Activated gamma-delta T cell treated with anti-CD3 and anti-CD28 coated beads, Interleukin-2, amount 50 U/mL, for 16 hours (primary cell): ENCODE data around the gene AEBP1.
A peak's percentile ranks its signal among the peaks of the same experiment; 100 is the strongest.

Experiments
- DNase-seq: peaks from one replicate; pipeline ENCODE4 v3.0.0-alpha.2; 2020; ENCODE audit warnings: low read depth

AEBP1 gene

DNA sequence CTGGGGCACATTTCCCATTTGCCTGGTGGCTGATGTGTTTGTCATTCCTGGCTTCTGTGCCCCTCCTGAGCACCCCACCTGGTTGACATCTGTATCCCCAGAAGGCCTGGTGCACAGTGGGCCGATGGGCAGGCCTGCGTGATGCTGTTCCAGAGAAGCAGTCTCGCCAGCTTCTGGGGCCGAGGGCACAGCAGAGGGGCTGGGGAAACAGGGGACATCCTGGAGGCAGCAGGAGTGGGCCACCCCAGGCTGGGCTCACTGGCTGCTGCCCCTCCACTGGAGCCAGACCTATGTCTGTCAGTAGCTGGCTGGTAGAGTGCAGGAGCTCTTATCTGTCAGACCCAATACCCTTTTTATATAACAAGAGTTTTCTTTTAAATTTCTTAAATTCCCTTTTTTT, 37.9 kb downstream of the AEBP1 start:
- DNase-seq, result no peak

DNA sequence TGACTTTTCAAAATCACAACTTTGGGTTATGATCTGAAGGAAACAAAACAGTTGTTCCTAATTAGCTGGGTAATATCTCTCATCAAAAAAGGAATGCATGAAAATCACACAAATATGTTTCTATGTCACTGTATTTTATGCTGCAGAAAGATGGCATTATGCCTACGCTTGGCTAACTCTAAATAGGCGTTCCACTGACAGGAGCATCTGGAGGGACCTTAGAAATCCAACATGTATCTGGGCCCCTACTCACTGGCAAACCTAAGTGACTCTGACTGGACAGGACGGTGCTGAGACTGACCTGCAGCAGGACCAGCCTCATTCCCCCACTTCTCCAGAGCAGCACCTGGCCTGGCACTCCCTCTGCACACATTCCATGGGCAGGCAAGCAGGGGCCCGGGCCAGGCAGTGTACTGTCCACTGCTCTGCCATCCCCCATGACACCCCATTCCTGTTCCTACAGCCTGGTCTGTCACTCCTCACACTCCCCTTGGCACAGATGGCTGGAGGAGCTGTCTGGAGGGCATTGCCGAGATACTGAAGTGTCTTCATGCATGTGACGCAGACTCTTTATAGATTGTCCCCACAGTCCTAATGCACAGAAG, 39.6 kb downstream of the AEBP1 start:
- no peak for DNase-seq

DNA sequence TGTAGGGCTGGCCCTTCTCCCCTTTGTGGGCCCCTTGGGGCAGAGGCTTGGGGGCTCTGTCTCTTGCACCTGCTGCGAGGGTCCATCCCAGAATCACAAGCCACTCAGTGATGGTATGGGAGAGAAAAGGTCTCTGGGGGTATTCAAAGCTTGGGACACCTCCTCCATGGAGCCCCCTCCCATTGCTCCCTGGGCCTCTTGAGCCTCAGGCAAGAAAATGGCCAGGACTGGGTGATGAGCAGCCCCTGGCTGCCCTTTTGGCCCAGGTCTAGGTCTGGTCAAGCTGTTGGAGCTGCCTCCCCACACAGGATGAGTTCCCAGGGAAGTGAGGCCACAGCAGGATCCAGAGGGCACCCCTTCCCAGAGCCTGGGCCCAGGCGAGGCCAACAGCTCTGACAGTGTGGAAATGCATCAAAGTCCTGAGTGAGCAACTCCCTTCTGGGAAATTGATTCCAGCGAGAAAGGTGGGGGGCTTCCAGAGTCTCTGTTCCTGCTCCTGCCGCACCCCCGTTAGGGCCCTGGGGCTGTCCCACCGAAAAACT, 40.4 kb downstream of the AEBP1 start:
- no peak for DNase-seq

DNA sequence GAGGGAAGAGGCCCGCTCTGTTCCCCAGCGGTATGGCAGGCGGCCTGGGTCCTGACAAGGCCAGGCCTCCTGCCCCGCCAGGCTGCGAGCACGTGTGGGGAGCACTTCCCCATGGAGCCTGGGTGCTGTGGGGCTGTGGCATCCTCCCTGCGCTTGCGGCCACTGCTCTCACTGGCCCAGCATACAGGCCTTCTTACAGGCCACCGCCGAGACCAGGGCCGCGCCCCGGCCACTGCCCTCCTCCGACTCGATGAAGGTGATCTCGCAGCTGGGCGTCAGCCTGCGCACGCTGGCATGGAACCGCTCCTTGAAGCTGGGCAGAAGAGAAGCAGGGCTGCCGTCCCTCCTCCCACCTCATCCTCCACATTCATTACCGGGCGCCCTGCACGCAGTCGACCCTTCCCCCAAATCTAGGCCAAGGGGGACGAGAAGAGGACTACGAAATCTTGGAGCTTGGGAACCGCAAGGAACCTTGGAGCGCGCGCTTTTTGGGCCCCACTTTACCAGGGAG, 40.9 kb downstream of the AEBP1 start:
- no peak for DNase-seq

DNA sequence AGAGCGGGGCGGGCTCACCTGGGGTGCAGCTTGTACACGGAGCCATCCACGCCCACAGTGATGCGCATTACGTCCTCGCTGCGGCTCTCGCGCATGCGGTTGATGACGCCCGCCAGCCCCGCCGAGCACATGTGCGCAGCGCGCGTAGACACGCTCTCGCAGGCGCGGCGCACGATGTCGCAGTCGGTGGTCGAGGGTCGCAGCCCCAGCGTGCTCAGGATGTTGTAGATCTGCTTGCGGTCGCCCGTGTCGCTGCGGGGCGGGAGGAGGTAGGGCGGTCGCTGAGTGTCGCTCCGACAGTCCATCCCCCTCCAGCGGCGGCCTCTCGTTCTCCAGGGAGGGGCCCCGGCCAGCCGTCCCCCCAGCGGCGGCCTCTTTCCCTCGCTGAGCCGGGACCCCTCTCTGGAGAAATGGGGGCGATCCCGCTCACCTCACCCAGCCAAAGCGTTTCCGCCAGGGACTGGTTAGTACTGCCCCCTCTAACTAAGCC, 41.4 kb downstream of the AEBP1 start:
- DNase-seq, result peak; percentile 24

DNA sequence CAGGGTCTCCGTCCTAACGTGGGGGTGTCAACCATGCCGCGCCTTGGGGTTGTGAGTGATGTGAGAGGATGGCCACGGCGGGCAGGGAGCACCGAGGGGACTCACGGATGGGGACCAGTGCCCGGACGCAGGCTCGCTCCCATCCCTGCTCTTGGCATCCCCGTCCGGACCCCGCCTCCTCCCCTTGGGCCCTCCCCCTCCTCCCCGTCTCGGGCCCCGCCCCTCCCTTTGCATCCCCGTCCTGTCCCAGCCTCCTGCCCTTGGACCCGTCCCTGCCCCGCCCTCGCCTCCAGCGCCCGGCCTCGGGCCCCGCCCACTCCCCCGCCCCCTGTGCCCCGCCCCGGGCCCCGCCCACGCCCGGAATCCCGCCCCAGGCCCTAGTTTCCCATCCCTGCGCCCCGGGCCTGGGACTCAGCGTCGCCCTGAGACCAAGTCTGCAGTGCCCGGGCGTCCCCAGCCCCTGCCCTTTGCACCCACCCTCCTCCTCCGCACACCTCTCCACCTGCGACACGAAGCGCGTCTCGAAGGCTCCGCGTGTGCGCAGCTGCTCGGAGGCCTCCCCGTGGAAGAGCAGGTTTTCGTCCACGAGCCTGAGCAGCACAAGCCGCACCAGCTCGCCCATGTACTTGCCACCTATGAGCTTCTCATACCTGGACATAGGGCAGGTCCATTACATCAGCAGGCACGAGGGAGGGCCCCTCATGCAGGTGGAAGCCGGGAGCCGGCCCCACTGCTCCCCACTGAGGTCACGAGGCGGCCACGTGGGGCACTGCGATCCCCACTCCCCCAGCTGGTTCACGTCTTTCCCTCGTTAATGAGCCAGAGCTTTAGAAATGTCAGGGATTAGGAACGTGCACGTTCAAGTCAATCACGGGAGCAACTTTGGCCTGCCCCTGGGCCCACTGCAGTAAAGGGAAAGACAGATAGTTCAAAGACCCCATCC, 42.1 kb downstream of the AEBP1 start:
- DNase-seq, result peak; percentile 36

DNA sequence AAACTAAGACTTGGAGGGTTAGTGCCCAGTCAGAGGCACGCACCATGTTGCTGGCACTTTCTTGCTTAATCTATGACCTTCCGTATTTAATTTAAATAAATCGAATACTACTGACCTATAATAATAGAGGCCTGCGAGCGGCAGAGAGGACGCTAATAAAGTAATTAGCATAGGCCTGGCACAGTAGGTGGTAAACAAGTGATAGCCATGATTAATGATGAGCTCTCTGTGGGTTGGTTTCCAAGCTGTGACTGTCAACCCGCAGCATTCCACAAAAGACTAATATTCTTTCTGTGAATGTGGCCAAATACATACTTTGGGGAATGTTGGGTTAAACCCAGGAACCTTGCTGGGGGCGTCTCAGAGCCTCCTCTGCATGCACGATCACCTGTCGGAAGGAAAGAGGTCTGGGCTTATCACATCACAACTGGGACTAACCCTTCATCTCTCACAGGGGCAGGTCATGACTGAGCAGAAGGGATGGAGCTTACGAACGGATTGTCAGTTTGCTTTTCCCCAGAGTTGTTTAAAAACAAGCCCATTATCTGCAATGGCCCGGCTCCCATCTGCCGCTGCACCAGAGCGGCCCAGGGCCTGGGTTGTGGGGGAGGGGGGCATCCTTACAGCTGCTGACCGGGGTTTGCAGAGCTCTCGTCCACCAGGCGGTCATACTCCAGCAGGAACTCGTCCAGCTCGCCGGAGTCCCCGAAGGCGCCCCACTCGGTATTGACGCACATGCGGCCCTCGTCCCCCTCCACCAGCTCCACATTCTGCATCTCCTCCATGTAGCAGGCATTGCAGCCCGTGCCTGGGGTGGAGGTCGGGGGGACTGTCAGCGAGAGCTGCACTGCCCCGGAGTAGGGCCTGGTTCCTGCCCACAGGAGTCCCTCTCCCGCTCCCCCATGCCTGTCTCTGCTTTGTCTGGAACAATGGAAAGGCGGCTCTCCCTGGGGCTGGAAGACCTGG, 43.2 kb downstream of the AEBP1 start:
- DNase-seq, result no peak

DNA sequence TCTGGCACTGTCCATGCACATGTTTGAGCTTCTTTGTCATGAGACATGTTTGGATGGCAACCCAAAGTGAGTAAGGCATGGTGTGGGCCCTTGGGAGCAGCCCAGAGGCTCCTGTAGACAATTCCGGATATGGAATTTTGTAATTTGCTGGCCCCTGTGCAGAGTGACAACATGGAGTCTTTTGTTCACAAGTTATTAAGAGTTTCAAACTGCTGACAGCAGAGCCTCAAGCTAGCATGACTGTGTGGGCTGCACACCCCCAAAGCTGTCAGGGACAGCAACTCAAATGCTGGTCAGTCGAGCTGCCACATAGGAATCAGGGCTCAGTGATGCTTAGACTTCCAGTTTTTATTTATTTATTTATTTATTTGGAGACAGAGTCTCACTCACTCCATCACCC, 44.0 kb downstream of the AEBP1 start:
- DNase-seq, result no peak

DNA sequence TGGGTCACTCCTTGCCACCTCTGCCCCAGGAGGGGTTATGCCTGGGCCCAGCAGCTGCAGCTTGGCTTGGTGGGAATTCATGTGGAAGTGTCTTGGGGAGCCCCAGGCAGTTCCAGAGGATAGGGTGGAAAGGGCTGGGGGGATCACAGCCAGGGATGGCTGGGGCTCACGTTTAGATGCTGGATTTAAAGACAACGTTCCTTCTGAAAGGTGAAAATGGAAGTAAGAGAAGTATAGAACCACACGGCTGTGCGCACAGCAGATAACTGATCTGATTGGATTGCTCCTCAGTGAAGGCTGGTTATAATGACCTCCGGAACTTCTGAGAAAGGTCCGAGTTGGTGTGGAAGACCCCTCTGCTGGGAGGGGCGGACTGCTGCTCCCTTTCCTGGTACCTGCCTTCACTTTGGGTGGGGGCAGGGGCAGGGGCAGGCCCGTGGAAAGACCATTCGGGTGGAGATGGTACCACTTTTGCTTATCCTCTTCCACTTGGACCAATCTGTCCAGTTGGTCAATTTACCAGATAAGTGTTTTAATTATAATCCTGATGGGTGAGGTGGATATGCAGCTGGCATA, 44.9 kb downstream of the AEBP1 start:
- no peak for DNase-seq

DNA sequence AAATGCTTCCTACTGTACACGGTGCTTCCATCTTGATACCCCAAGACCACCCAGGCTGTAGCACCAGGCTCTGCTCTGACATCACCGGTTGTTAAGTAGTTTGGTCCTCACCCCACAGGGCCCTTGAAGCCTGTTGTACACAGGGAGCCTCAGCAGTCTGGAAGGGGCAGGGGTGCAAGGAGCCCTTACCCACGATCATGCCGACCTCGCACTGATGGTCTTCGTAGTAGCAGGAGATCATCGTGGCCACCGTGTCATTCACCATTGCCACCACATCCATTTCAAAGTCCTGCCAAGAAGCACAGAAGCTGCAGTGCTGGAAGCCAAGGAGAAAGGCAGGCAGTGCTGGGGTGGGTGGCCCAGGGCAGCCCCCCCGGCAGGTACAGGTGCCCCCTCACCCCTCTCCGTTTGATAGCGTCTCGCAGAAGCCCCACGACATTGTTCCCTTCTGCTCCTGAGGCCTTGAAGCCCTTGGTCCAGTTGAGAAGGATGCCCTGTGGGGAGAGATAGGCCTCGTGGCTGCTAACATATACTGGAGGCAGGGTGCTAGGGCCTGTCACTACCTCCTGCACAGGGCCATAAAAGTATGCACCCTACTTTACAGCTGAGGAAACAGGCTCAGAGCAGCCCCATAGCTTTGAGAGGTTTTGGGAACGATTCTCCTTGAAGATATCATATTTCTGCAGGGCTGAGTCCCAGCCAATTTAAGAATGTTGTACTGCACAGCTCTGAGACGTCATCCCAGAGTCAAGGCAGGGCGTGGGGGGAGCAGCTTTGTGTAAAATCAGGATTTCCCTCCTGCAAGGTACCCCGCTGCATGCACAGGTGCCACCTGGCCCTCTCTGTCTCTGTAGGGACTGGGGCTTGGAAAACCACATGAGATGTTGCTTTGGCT, 45.7 kb downstream of the AEBP1 start:
- DNase-seq, result no peak

DNA sequence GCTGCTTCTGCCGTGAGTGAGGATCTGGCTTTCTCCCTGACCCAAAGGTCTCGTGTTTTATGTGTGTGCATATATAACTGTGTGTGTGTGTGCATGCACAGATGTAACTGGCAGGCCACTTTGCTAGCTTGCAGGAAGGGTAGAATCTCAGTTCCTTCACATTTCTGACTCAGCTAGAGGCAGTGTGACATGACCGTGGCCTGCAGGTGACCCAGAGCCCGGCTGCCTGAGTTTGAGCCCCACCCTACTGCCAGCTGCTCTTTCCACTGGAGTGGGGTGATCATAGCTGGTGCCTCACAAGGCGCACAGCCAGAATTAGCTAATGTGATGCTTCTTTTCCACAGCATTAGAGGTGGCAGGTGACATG, 46.3 kb downstream of the AEBP1 start:
- no peak for DNase-seq

DNA sequence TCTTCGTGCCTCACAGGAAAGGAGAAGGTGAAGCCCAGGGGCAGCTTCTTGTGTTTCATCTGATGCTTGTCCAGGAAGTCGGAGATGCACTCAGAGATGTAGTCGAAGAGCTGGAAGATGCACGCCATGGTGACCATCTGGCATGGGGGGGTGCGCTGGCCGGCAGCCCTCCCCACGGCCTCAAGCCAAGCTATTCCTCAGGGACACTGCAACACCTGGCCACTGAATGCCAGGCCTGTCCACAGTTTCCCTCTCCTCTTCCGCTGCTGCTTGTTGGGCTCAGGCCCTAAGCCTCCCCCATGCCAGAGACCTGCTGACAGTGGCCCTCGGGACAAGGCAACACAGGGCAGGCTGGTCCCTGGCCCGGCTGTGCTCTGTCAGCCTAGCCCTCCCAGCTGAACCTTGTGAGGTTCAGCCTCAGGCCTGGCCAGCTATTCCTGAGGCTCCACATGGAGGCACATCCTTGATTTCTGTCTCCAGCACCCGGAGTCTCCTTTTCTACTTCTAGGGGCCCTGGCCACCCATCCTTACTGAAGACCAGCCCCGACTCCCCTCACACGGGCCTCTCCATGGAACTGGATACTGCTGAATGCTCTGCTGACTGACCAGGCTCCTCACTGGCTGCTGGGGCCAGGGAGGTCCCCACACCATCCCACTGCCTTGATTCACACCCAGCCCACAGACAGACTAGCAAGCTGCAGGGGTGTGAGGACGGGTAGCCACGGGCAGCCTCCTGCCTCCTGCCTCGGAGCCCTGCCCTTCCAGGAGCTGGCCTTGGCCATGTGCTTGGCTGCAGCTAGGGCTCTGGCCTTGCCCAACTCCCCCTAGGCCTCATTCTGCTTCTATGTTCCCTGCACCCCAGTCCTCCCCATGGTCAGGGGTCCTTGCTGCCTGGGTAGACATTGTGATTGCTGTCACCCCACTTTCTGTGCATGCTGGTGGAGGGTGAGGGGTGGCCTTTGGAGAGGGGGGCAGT, 47.1 kb downstream of the AEBP1 start:
- DNase-seq, result no peak

DNA sequence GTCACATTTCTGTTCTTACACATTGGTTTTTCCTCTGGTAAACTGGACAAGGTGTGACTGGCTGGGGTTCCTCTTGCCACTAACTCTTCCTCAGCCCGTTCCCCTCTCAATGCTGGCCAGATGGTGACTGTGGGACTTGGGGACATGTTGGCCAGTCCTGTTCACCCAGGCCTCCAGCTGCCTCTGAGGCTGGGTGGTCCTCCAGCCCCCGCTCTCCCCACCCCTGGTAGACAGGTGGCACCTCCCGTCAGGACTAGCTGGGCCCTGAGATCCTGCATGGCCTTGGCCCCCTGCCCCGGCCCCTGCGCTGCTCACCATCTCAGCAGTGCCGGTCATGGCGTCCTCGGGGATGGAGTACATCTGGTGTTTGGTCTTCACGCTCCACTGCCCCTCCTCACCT, 47.8 kb downstream of the AEBP1 start:
- no peak for DNase-seq

DNA sequence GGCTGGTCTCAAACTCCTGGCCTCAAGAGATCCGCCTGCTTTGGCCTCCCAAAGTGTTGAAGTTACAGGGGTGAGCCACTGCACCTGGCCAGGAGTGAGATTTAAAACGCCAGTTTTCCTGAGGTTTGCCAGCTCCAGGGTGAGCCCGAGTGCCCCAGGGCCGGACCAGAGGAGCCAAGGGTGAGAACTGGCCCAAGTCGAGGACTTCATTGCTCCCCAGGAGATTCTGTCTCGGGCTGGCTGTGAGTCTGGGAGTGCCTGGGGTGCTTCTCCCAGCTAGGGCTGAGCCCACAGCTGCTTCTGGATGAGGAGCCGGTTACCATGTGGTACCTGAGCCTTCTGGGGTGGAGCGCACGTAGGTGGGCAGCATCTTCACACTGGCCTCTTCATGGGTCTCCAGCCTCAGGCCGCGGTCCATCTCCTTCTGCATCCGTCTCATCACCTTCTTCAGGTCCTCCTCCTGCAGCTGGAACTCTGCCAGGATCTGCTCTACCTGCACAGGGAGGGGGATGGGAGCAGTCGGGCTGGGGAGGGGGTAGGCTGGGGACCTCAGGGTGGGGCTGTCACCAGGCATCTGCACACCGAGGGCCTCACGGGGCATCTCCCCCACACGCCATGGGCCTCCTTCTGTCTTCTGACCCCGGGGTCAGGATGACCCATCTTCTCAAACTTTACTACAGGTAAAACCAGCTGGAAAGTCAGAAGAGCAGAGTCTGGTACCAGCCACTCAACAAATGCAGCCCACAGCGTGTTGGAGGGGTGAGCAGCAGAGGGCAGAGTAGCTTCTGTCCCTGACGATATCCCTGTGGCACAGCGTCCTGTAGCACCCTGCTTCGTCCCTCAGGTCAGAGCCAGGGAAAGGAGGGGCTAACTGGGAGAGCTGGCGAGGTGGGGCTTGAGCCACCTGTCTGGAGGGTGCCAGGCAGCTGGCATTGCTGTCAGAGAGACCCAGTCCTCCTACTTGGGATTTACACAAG, 49.1 kb downstream of the AEBP1 start:
- no peak for DNase-seq

DNA sequence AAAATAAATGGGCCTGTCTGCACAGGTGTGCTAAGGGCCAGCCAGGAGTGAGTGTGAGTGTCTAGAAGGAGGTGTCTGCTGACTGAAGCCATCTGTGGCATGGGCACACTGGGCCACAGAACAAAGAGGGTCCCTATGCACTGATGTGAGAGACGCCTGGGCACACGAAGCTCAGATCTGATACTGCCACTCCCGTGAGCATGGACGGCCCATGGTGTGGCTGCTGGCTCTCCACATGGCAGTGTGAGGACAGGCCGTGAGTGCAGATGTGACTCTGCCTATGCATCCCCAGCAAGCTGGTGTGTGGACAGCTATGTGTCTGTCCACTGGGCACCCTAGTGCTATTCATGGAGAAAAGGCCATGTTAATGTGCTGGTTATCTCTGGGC, 49.8 kb downstream of the AEBP1 start:
- no peak for DNase-seq

DNA sequence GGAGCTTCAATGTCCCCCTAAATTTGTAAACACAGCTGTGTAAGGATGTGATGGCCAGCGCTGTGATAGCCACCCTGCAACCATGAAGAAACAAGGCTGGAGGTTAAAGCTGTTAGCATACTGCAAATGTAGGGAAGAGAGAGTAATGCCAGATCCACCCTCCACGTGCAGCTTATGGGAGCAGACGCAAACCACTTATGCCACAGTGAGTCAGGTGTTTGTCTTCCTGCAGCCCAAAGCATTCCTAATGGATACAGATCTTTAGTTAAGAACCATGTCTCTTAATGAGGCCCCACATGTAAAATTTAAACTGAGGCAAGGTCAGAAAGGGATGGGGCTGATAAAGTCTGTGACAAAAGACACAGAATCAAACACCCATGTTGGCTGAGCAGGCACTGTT, 50.6 kb downstream of the AEBP1 start:
- DNase-seq, result no peak

DNA sequence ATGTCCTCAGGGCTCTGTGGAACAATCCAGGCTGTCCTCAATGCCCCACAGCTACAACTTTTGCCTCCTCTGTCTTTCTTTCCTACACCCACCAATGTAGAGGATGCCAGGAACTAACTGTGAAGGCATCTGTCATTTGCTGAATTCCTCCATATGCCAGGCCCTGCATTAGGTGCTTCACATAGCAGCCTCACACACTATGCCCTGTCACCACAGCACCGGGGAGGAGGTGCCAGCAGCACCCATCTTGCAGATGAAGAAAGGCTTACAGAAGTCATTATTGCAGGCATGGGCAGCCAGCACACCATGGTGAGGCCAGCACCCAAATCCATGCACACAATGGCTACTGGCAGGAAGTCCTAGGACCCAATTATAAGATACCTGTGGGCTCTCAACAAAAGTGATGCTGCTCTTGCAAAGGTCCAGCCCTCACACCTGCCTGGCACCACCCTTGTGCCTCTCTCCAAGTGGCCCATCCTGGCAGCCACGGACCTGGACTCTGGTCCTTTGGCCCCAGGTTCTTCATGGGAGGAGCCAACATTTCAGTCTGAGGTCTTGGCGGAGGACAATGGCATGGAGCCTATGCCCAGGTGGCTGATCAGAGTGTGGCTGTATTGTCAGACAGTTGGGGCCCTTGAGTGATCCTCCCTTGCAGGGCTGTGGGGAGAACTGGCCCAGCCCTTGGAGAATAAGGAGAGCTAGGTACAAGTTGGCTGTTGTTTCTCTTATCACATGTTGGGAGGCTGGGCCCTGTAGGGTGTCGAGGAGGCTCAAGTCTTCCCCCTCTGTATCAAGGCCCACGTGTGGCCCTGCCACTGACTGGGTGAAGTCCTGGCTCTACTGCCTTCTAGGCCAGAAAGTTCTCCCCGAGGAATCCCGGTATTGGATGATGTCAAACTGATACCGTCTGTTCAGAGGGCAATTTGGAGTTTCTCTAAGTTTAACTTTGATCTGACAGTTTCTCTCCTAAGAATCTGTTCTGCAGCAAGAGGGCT, 51.3 kb downstream of the AEBP1 start:
- no peak for DNase-seq
